Osteoblast (primary cell): ENCODE data around the gene SOS1. TPM values are rescaled to one million over a fixed set of nuclear protein-coding genes. Genes with fewer than 3 reads are reported as not detected.

Experiments used
- DNase-seq: peaks from one replicate; pipeline ENCODE4 v3.0.0; 2011; ENCODE audit warnings: low spot score, mixed read lengths; ENCODE audit not compliant: insufficient read length; ENCODE audit errors: missing footprints
- H2AFZ ChIP-seq: 2 replicates; pipeline ENCODE4 v1.6.0; 2011; ENCODE audit warnings: mild to moderate bottlenecking, low read length
- H3K27ac ChIP-seq: 2 replicates; pipeline ENCODE4 v1.5.1; 2011; ENCODE audit warnings: mild to moderate bottlenecking, low read depth, low read length, moderate library complexity
- H3K27me3 ChIP-seq: 2 replicates; pipeline ENCODE4 v1.6.0; 2012; ENCODE audit warnings: mild to moderate bottlenecking, control low read depth, inconsistent platforms, low read length, moderate library complexity; ENCODE audit not compliant: insufficient read depth
- H3K36me3 ChIP-seq: 2 replicates; pipeline ENCODE4 v1.5.1; 2011; ENCODE audit warnings: mild to moderate bottlenecking, low read length, control low read depth, moderate library complexity; ENCODE audit not compliant: insufficient read depth
- H3K4me1 ChIP-seq: 2 replicates; pipeline ENCODE4 v1.5.1; 2011; ENCODE audit warnings: mild to moderate bottlenecking, low read length, control low read depth, moderate library complexity; ENCODE audit not compliant: insufficient read depth
- H3K4me2 ChIP-seq: 2 replicates; pipeline ENCODE4 v1.6.0; 2011; ENCODE audit warnings: mild to moderate bottlenecking, low read length; ENCODE audit not compliant: insufficient read depth
- H3K4me3 ChIP-seq: fragments of 200-600 bp; sonication (generic); 3 replicates; pipeline ENCODE4 v1.5.1; 2012; ENCODE audit warnings: mild to moderate bottlenecking, low read length, inconsistent platforms; ENCODE audit not compliant: insufficient read depth
- H3K79me2 ChIP-seq: 2 replicates; pipeline ENCODE4 v1.6.0; 2012; ENCODE audit warnings: mild to moderate bottlenecking, low read length, control low read depth, inconsistent platforms; ENCODE audit not compliant: insufficient read depth
- H3K9me3 ChIP-seq: 2 replicates; pipeline ENCODE4 v1.5.1; 2011; ENCODE audit warnings: low read depth, low read length, control low read depth
- H4K20me1 ChIP-seq: 2 replicates; pipeline ENCODE4 v1.6.0; 2012; ENCODE audit warnings: mild to moderate bottlenecking, low read length, control low read depth; ENCODE audit not compliant: insufficient read depth
- CTCF ChIP-seq: IDR thresholded peaks from 2 replicates; pipeline ENCODE4 v1.5.1; 2011; ENCODE audit warnings: mild to moderate bottlenecking, low read depth, low read length, moderate library complexity; ENCODE audit errors: extremely low read depth
- total RNA-seq: library from RNA; depleted of rRNA; stranded (reverse); fragments of >200 nt; gene quantifications from 2 replicates; pipeline ENCODE4 v1.2.3, GENCODE V29; 2012

Gene SOS1
- total RNA-seq, 1 donor = 28.6 TPM

DNA sequence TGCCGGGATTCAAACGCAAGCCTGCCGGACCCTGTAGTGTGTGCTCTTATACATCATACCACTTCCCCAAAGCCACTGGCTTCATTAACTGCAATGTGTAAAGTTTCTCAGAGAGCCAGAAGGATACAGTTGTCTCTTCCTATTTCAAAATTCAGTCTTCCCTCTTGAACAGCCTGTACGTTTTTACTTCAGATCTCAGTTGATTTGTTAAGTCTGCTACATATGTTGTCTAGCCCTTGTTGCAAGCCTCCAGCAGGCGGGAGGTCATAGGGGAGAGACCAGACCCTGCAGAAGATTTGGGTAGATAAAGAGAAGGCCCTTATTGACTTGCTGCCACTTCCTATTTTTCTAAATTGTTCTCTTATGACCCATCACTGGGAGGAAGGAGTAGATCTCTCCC is 174.9 kb downstream of the SOS1 start:
- no peak overlapping the region for H3K4me3 ChIP-seq
- no peak overlapping the region for H3K4me2 ChIP-seq
- no peak overlapping the region for H2AFZ ChIP-seq
- no peaks in the 10 kb centered on the region for H3K27me3 ChIP-seq
- H3K79me2 ChIP-seq = no peaks in the 10 kb centered on the region
- H3K27ac ChIP-seq = no peak overlapping the region
- no peaks in the 10 kb centered on the region for H3K36me3 ChIP-seq
- H3K4me1 ChIP-seq = no peaks in the 10 kb centered on the region
- DNase-seq = no peak
- H3K9me3 ChIP-seq = no peaks in the 10 kb centered on the region
- H4K20me1 ChIP-seq = no peaks in the 10 kb centered on the region
- TF ChIP-seq CTCF = no peak

- H3K4me3 ChIP-seq = no peak overlapping the region
- no peak for TF ChIP-seq CTCF
- no peak for DNase-seq
- no peaks in the 10 kb centered on the region for H3K27me3 ChIP-seq
- H4K20me1 ChIP-seq = no peaks in the 10 kb centered on the region
- no peak overlapping the region for H3K4me2 ChIP-seq
- H3K79me2 ChIP-seq = no peaks in the 10 kb centered on the region
- H3K9me3 ChIP-seq = no peaks in the 10 kb centered on the region
- H3K4me1 ChIP-seq = no peaks in the 10 kb centered on the region
- no peak overlapping the region for H2AFZ ChIP-seq
- no peak overlapping the region for H3K27ac ChIP-seq
- H3K36me3 ChIP-seq = no peaks in the 10 kb centered on the region
These were observed 175.5 kb downstream of the SOS1 start for GRCh38 chr2:38945372-38945771.

GRCh38 chr2:38943784-38944183 is 177.1 kb downstream of the SOS1 start:
- Histone ChIP-seq H3K4me1 (no peaks in the 10 kb centered on the region), H3K4me3 (no peak overlapping the region), H3K79me2 (no peaks in the 10 kb centered on the region), H4K20me1 (no peaks in the 10 kb centered on the region), H3K36me3 (no peaks in the 10 kb centered on the region), H3K27me3 (no peaks in the 10 kb centered on the region), H2AFZ (no peak overlapping the region), H3K27ac (no peak overlapping the region), H3K9me3 (no peaks in the 10 kb centered on the region), H3K4me2 (no peak overlapping the region)
- TF ChIP-seq CTCF = no peak
- DNase-seq = no peak

DNA sequence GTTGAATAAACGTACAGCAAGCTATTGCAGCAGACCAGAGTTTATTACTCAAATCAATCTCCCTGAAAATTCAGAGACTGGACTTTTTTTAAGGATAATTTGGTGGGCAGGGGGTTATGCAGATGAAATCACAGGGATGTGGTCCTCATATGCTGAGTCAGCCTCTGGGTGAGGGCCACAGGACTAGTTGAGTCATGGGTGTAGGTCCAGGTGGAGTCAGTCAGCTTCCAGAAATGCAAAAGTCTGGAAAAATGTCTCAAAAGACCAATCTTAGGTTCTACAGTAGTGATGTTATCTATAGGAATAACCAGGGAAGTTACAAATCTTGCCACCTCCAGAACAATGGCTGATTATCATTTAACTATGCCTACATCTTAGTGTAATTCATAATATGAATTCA is 180.1 kb downstream of the SOS1 start:
- H3K27me3 ChIP-seq = no peaks in the 10 kb centered on the region
- no peaks in the 10 kb centered on the region for H3K36me3 ChIP-seq
- H4K20me1 ChIP-seq = no peaks in the 10 kb centered on the region
- H3K4me3 ChIP-seq = no peak overlapping the region
- H3K79me2 ChIP-seq = no peaks in the 10 kb centered on the region
- no peak for TF ChIP-seq CTCF
- H3K27ac ChIP-seq = no peak overlapping the region
- H3K4me1 ChIP-seq = no peaks in the 10 kb centered on the region
- H2AFZ ChIP-seq = no peak overlapping the region
- no peak overlapping the region for H3K4me2 ChIP-seq
- no peak for DNase-seq
- H3K9me3 ChIP-seq = no peaks in the 10 kb centered on the region
